GM18517 (cell line): ENCODE measurements around the gene AXIN1.

Source experiments
- ATAC-seq: cut with Tn5 transposase; IDR thresholded peaks from one replicate; pipeline ENCODE4 v1.9.1; 2021; ENCODE audit warnings: mild to moderate bottlenecking, moderate library complexity; ENCODE audit not compliant: unreplicated experiment

AXIN1 gene

GRCh38 chr16:285146-286055, 67.1 kb downstream of the AXIN1 start:
- no peak for ATAC-seq

GRCh38 chr16:284204-285120, 68.1 kb downstream of the AXIN1 start:
- no peak for ATAC-seq

- ATAC-seq = no peak
Measured at GRCh38 chr16:283033-283805, 69.3 kb downstream of the AXIN1 start, which contains the start of gene PDIA2. Gene PDIA2 (plus strand): TSS chr16:283164. CDS start chr16:283170, 6 bp downstream.

GRCh38 chr16:282491-282890, 70.0 kb downstream of the AXIN1 start:
- no peak for ATAC-seq

GRCh38 chr16:281660-282255, 70.8 kb downstream of the AXIN1 start:
- no peak for ATAC-seq

GRCh38 chr16:280991-281659, 71.4 kb downstream of the AXIN1 start:
- ATAC-seq = no peak

GRCh38 chr16:280552-280951, 72.0 kb downstream of the AXIN1 start, which contains the start of gene ARHGDIG:
Gene ARHGDIG (plus strand): TSS chr16:280591. CDS start chr16:280681, 90 bp downstream.
- ATAC-seq = no peak

GRCh38 chr16:280005-280460, 72.5 kb downstream of the AXIN1 start:
- no peak for ATAC-seq

GRCh38 chr16:279531-279930, 73.0 kb downstream of the AXIN1 start:
- ATAC-seq = no peak

- ATAC-seq = no peak
Measured at GRCh38 chr16:278863-279366, 73.6 kb downstream of the AXIN1 start.

- no peak for ATAC-seq
Measured at GRCh38 chr16:276426-277077, 76.0 kb downstream of the AXIN1 start.

GRCh38 chr16:275786-276232, 76.7 kb downstream of the AXIN1 start, which contains the start of gene RGS11:
Gene RGS11 (minus strand): TSS chr16:275944. CDS start chr16:275911, 33 bp downstream.
- no peak for ATAC-seq

- ATAC-seq = no peak
Measured at GRCh38 chr16:275041-275641, 77.4 kb downstream of the AXIN1 start.

- no peak for ATAC-seq
Measured at GRCh38 chr16:273547-274421, 78.7 kb downstream of the AXIN1 start.

- ATAC-seq = no peak
Measured at GRCh38 chr16:272633-273546, 79.6 kb downstream of the AXIN1 start.
